A673 (cell line): Measurements from ENCODE around the gene C12orf76.

Experiments
- EZH2 ChIP-seq: fragments of 200-600 bp; sonication (generic); IDR thresholded peaks from 2 replicates; pipeline ENCODE4 v1.6.1; 2017; ENCODE audit warnings: borderline replicate concordance, low read depth, mild to moderate bottlenecking, mixed read lengths, antibody characterized with exemption, low read length; ENCODE audit not compliant: poor library complexity, severe bottlenecking
- TF ChIP-seq, protein P1 (sequence below): fragments of 300-800, 200-600 bp; sonication (generic); conservative IDR thresholded peaks from 2 replicates; pipeline ENCODE4 v1.5.1; 2017; ENCODE audit warnings: low read depth, mild to moderate bottlenecking, antibody characterized with exemption, low read length, moderate library complexity, mixed read lengths

DNA sequence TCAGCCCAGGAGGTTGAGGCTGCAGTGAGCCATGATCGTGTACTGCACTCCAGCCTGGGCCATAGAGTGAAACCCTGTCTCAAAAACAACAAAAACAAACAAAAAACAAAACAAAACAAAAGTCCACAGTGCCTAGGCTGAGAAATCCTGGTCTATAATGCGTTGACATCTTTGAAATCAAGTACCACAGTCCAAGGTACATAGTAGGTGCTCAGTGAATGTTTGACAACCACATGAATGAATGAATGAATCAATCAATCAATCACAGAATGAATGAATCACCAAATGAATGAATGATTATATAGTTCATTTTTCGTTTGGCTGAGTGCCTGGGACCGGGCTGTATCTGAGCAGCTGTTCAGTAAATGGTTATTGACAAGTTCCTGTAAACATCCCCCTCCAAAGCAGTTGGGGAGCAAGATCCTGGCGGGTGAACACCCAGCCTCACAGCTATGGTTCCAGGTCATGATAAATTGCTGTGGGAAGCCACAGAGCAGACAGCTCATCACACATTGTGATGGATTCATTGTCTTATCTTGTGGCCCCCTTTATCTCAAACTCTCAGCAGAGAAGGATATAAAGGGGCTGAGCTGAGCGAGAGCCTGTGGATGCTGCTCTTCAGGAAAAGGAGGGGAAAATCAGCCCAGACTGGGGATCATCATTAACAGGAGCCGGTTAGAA is 45.4 kb upstream of the C12orf76 start:
- TF ChIP-seq, protein P1, sequence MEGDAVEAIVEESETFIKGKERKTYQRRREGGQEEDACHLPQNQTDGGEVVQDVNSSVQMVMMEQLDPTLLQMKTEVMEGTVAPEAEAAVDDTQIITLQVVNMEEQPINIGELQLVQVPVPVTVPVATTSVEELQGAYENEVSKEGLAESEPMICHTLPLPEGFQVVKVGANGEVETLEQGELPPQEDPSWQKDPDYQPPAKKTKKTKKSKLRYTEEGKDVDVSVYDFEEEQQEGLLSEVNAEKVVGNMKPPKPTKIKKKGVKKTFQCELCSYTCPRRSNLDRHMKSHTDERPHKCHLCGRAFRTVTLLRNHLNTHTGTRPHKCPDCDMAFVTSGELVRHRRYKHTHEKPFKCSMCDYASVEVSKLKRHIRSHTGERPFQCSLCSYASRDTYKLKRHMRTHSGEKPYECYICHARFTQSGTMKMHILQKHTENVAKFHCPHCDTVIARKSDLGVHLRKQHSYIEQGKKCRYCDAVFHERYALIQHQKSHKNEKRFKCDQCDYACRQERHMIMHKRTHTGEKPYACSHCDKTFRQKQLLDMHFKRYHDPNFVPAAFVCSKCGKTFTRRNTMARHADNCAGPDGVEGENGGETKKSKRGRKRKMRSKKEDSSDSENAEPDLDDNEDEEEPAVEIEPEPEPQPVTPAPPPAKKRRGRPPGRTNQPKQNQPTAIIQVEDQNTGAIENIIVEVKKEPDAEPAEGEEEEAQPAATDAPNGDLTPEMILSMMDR, result no peak
- no peak for TF ChIP-seq EZH2
